ENCODE results near the gene TRIM40.
"Not testable (repeated sequence)": the region's sequence is repeated elsewhere in the genome, so short reads cannot be mapped to it uniquely, and the experiment has no call there.

Gene TRIM40

GRCh38 chr6:30163090-30163917, 27.4 kb downstream of the TRIM40 start, which contains the start of gene TRIM15:
TRIM15 (plus strand) TSS chr6:30163546; CDS start chr6:30163685, 139 bp downstream.
- no peak for DNase-seq (ENCODE audit: low read depth)

- DNase-seq (ENCODE audit: low read depth), result no peak
Measured at GRCh38 chr6:30163918-30164654, 28.1 kb downstream of the TRIM40 start.

- no peak for DNase-seq (ENCODE audit: low read depth)
Measured at GRCh38 chr6:30164714-30165113, 28.8 kb downstream of the TRIM40 start.

GRCh38 chr6:30165238-30165637, 29.3 kb downstream of the TRIM40 start:
- DNase-seq (ENCODE audit: low read depth), result not testable (repeated sequence)

GRCh38 chr6:30167101-30167500, 31.2 kb downstream of the TRIM40 start:
- no peak for DNase-seq (ENCODE audit: low read depth)

- DNase-seq (ENCODE audit: low read depth), result no peak
Measured at GRCh38 chr6:30168741-30169140, 32.8 kb downstream of the TRIM40 start.

- DNase-seq (ENCODE audit: low read depth), result no peak
Measured at GRCh38 chr6:30169658-30170614, 34.0 kb downstream of the TRIM40 start.

- DNase-seq (ENCODE audit: low read depth), result no peak
Measured at GRCh38 chr6:30171677-30172471, 35.9 kb downstream of the TRIM40 start.

GRCh38 chr6:30172681-30173080, 36.7 kb downstream of the TRIM40 start:
- DNase-seq (ENCODE audit: low read depth), result no peak

GRCh38 chr6:30175765-30176164, 39.8 kb downstream of the TRIM40 start:
- DNase-seq (ENCODE audit: low read depth), result no peak

- DNase-seq (ENCODE audit: low read depth), result no peak
Measured at GRCh38 chr6:30178837-30179236, 42.9 kb downstream of the TRIM40 start.

- no peak for DNase-seq (ENCODE audit: low read depth)
Measured at GRCh38 chr6:30180145-30180544, 44.2 kb downstream of the TRIM40 start.

- no peak for DNase-seq (ENCODE audit: low read depth)
Measured at GRCh38 chr6:30184417-30185031, 48.6 kb downstream of the TRIM40 start.

- no peak for DNase-seq (ENCODE audit: low read depth)
Measured at GRCh38 chr6:30185846-30186484, 50.0 kb downstream of the TRIM40 start.

GRCh38 chr6:30188541-30188940, 52.6 kb downstream of the TRIM40 start:
- no peak for DNase-seq (ENCODE audit: low read depth)

GRCh38 chr6:30192076-30192475, 56.1 kb downstream of the TRIM40 start:
- DNase-seq (ENCODE audit: low read depth), result no peak

GRCh38 chr6:30194797-30195690, 59.1 kb downstream of the TRIM40 start:
- DNase-seq (ENCODE audit: low read depth), result no peak

GRCh38 chr6:30195951-30196350, 60.0 kb downstream of the TRIM40 start:
- DNase-seq (ENCODE audit: low read depth), result no peak

GRCh38 chr6:30196376-30196775, 60.4 kb downstream of the TRIM40 start:
- DNase-seq (ENCODE audit: low read depth), result no peak

All from stimulated activated CD8-positive, alpha-beta memory T cell treated with anti-CD3 and anti-CD28 coated beads, Interleukin-12 subunit alpha, Interleukin-12 subunit beta, amount 100 ng/mL, for 4 hours (primary cell).